Neural cell (in vitro differentiated cells): ENCODE results near the gene RPL18A.

ENCODE experiments used
- EP300 ChIP-seq: fragments of 450-650 bp; conservative IDR thresholded peaks from 2 replicates; pipeline ENCODE4 v1.6.1; 2014; ENCODE audit warnings: antibody characterized with exemption, mild to moderate bottlenecking, moderate library complexity; ENCODE audit not compliant: poor library complexity, severe bottlenecking
- EZH2 ChIP-seq: fragments of 200-600, 300-800 bp; shearing (Covaris generic), sonication (generic); IDR thresholded peaks from 2 replicates; pipeline ENCODE4 v1.6.1; 2014; ENCODE audit warnings: antibody characterized with exemption, low read length, borderline replicate concordance, mild to moderate bottlenecking; ENCODE audit not compliant: insufficient read depth, poor library complexity, severe bottlenecking
- MXI1 ChIP-seq: fragments of 450-650 bp; conservative IDR thresholded peaks from 2 replicates; pipeline ENCODE4 v1.6.1; 2014; ENCODE audit warnings: antibody characterized with exemption, mild to moderate bottlenecking; ENCODE audit not compliant: poor library complexity, severe bottlenecking
- POLR2AphosphoS5 ChIP-seq: IDR thresholded peaks from 2 replicates; pipeline ENCODE4 v1.6.1; 2012
- TF ChIP-seq, protein P1 (sequence below): fragments of 450-650 bp; IDR thresholded peaks from 2 replicates; pipeline ENCODE4 v1.5.1; 2014; ENCODE audit warnings: antibody characterized with exemption, mild to moderate bottlenecking, moderate library complexity; ENCODE audit not compliant: poor library complexity, severe bottlenecking
- TF ChIP-seq, protein P2 (sequence below): IDR thresholded peaks from 2 replicates; pipeline ENCODE4 v1.6.1; 2012; ENCODE audit warnings: borderline replicate concordance

DNA sequence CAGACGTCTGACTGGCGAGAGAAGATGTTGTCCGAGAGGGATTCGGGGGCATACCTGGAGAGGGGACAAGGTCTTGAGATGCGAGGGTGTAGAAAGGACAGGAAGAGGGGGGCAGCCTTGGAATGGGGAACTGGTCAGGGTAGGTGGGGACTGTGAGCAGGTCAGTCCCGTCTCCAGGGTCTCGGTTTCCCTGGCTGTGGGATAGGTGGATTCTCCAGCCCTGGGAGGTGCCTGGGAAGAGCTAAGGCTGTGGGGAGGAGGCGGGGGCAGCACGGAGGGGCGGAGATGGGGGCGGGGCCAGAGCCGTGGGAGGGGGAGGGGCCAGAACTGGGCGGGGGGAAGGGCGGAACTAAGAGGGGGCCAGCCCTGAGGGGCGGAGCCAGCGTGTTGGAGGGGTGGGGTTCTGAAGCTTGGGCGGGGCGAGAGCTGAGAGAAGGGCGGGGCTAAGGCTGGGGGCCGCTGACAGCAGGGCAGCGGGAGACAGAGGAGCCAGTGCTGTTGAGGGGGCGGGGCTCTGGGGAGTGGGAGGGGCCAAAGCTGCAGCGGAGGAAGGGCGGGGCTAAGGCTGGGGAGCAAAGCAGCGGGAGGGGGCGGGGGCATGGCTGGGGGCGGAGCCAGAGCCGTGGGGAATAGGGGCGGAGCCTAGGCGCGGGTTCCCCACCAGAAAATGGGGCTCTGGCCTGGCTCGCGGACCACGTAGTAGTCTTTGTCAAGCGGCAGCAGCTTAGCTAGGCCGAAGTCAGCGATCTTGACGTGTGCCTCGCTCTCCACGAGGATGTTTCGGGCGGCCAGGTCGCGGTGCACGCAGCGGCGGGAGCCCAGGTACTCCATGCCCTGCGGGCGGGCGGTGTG is 28.9 kb upstream of the RPL18A start:
- TF ChIP-seq, protein P1, sequence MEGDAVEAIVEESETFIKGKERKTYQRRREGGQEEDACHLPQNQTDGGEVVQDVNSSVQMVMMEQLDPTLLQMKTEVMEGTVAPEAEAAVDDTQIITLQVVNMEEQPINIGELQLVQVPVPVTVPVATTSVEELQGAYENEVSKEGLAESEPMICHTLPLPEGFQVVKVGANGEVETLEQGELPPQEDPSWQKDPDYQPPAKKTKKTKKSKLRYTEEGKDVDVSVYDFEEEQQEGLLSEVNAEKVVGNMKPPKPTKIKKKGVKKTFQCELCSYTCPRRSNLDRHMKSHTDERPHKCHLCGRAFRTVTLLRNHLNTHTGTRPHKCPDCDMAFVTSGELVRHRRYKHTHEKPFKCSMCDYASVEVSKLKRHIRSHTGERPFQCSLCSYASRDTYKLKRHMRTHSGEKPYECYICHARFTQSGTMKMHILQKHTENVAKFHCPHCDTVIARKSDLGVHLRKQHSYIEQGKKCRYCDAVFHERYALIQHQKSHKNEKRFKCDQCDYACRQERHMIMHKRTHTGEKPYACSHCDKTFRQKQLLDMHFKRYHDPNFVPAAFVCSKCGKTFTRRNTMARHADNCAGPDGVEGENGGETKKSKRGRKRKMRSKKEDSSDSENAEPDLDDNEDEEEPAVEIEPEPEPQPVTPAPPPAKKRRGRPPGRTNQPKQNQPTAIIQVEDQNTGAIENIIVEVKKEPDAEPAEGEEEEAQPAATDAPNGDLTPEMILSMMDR = no peak
- no peak for TF ChIP-seq EZH2
- TF ChIP-seq EP300 = no peak
- TF ChIP-seq, protein P2, sequence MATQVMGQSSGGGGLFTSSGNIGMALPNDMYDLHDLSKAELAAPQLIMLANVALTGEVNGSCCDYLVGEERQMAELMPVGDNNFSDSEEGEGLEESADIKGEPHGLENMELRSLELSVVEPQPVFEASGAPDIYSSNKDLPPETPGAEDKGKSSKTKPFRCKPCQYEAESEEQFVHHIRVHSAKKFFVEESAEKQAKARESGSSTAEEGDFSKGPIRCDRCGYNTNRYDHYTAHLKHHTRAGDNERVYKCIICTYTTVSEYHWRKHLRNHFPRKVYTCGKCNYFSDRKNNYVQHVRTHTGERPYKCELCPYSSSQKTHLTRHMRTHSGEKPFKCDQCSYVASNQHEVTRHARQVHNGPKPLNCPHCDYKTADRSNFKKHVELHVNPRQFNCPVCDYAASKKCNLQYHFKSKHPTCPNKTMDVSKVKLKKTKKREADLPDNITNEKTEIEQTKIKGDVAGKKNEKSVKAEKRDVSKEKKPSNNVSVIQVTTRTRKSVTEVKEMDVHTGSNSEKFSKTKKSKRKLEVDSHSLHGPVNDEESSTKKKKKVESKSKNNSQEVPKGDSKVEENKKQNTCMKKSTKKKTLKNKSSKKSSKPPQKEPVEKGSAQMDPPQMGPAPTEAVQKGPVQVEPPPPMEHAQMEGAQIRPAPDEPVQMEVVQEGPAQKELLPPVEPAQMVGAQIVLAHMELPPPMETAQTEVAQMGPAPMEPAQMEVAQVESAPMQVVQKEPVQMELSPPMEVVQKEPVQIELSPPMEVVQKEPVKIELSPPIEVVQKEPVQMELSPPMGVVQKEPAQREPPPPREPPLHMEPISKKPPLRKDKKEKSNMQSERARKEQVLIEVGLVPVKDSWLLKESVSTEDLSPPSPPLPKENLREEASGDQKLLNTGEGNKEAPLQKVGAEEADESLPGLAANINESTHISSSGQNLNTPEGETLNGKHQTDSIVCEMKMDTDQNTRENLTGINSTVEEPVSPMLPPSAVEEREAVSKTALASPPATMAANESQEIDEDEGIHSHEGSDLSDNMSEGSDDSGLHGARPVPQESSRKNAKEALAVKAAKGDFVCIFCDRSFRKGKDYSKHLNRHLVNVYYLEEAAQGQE = no peak
- TF ChIP-seq POLR2AphosphoS5 = no peak
- TF ChIP-seq MXI1 = no peak
